ENCODE data around the gene EFNB1. TPM values are rescaled to one million over a fixed set of nuclear protein-coding genes. Genes with fewer than 3 reads are reported as not detected.

The EFNB1 gene
- total and polyA plus RNA-seq, 7 donors = 8.9 to 14.9 (median 11.2) TPM

DNA sequence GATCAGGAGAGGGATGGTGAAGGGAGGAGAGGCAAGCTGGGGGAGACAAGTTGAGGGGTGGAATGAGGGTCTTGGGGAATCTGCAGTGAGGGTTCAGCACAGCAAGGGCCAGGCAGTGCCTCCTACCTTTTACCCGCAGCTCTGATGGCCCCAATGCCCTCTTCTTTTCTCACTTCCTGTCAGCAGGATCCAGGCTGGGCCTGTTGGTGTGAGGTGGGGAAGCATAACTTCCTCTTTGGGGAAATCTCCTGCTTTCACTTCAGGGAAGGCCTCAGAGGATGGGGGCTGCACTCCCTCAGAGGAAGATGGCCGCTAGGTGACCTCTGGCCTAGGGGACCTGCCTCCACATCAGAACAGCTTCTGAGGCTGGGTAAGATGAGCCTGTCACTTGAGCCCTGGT is 36.5 kb downstream of the EFNB1 start:
- intact Hi-C loops (cut with DNase I) = no loop called here
- Histone ChIP-seq H3K36me3 (ENCODE audit: insufficient read depth in 1 of 2, low read depth in 1 of 2) (no peaks in the 10 kb centered on the region), H3K4me3 (no peak overlapping the region), H3K4me1 (no peaks in the 10 kb centered on the region), H3K9me3 (no peaks in the 10 kb centered on the region), H3K27ac (no peak overlapping the region), H3K27me3 (ENCODE audit: insufficient read depth in 3 of 3, low read length in 2 of 3) (peaks cover 0 to 12% (median 0%) of the 10 kb centered on the region in 3 donors)
- no peak for DNase-seq
- TF ChIP-seq, protein P1, sequence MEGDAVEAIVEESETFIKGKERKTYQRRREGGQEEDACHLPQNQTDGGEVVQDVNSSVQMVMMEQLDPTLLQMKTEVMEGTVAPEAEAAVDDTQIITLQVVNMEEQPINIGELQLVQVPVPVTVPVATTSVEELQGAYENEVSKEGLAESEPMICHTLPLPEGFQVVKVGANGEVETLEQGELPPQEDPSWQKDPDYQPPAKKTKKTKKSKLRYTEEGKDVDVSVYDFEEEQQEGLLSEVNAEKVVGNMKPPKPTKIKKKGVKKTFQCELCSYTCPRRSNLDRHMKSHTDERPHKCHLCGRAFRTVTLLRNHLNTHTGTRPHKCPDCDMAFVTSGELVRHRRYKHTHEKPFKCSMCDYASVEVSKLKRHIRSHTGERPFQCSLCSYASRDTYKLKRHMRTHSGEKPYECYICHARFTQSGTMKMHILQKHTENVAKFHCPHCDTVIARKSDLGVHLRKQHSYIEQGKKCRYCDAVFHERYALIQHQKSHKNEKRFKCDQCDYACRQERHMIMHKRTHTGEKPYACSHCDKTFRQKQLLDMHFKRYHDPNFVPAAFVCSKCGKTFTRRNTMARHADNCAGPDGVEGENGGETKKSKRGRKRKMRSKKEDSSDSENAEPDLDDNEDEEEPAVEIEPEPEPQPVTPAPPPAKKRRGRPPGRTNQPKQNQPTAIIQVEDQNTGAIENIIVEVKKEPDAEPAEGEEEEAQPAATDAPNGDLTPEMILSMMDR (IDR thresholded peaks at IDR 0.05) = no peak
- WGBS, 3 donors = 75 to 80% (median 77%) methylated on average over 2 of the region's 2 CpGs
- ATAC-seq = no peak

DNA sequence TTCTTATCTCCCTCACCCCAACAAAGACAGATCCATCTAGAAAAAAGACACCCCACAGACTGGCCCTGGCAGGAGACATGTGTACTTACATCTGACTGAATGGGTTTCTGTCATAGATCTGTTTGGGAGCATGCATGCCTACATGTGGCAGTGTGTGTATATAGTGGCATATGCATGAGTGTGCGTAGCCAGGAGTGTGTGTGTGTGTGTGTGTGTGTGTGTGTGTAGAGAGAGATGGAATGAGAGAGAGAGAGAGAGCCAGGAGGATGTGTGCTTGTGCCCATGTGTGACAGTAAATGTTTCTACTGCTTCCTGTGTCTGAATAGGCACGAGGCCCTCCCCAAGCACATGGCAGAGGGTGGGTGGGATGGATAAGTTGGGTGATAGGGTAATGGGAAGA is 37.1 kb downstream of the EFNB1 start:
- 84 to 91% (median 85%) methylated on average over 2 of the region's 2 CpGs for WGBS, 3 donors
- H3K4me1 ChIP-seq = no peaks in the 10 kb centered on the region
- no peak overlapping the region for H3K27ac ChIP-seq
- no peak for DNase-seq
- intact Hi-C loops (cut with DNase I) = no loop called here
- peaks cover 0 to 5% (median 0%) of the 10 kb centered on the region in 3 donors for H3K27me3 ChIP-seq (ENCODE audit: insufficient read depth in 3 of 3, low read length in 2 of 3)
- TF ChIP-seq, protein P1 (IDR thresholded peaks at IDR 0.05) = no peak
- H3K36me3 ChIP-seq (ENCODE audit: insufficient read depth in 1 of 2, low read depth in 1 of 2) = no peaks in the 10 kb centered on the region
- H3K9me3 ChIP-seq = no peaks in the 10 kb centered on the region
- ATAC-seq = no peak
- no peak overlapping the region for H3K4me3 ChIP-seq

DNA sequence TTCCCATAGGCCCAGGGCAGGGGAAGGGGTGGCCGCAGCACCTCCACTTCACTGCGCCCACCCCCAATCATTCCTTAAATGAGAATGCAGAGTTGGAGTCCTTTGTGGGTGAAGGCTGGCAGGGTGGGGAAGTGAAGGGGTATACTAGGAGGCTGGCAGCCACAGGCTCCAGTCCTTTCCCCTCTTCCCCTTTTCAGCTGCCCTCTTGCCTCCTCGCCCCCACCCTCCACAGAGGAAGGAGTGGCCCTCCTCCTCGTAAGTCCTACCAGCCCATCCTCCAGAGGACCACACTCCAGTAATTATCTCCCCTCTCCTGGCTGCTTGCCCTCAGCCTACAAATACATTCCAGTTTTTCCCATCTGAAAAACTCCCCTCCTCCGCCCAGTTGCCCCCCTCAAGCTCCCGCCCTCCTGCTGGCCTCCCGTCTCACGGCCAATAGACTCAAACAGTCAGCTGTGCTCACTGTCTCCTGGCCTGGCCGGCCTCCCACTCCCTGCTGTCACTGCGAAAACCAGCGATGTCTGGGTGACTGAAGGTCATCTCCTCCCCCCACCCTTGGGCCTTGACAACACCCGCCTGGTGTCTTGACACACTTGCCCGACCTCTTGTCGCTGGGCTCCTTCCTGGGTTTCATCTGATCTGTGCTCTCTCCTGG is 38.8 kb downstream of the EFNB1 start:
- no peaks in the 10 kb centered on the region for H3K9me3 ChIP-seq
- no peak overlapping the region for H3K4me3 ChIP-seq
- TF ChIP-seq, protein P1 (IDR thresholded peaks at IDR 0.05) = no peak
- H3K36me3 ChIP-seq (ENCODE audit: insufficient read depth in 1 of 2, low read depth in 1 of 2) = no peaks in the 10 kb centered on the region
- intact Hi-C loops (cut with DNase I) = no loop called here
- no peak for DNase-seq
- WGBS, 3 donors = 53 to 60% (median 56%) methylated on average over 7 to 14 of the region's 14 CpGs
- no peaks in the 10 kb centered on the region for H3K4me1 ChIP-seq
- H3K27ac ChIP-seq = no peak overlapping the region
- peak in 1 of 4 donors; percentile 58 for ATAC-seq
- H3K27me3 ChIP-seq (ENCODE audit: insufficient read depth in 3 of 3, low read length in 2 of 3) = peaks cover 0 to 5% (median 0%) of the 10 kb centered on the region in 3 donors

DNA sequence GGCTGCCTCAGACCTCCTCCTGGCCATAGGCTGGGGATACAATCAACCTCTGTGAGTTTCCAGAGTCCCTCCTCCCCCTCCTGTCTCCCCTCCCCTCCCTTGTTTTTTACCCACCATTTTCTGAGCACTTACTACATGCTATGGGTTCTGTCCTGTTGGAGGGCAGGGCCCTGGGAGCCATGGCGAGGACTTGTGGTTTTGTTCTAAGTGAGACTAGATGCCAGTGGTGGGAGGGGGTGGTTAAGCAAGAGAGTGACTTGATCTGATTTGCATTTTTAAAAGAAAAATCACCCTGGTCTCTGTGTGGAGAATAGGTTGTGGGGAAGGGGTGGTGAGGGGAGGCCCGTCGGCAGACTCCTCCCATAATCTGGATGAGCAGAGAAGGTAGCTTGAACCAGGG is 39.5 kb downstream of the EFNB1 start:
- no peaks in the 10 kb centered on the region for H3K4me1 ChIP-seq
- WGBS, 3 donors = 86 to 97% (median 97%) methylated on average over 3 of the region's 3 CpGs
- H3K36me3 ChIP-seq (ENCODE audit: insufficient read depth in 1 of 2, low read depth in 1 of 2) = no peaks in the 10 kb centered on the region
- H3K9me3 ChIP-seq = no peaks in the 10 kb centered on the region
- intact Hi-C loops (cut with DNase I) = no loop called here
- H3K4me3 ChIP-seq = no peak overlapping the region
- TF ChIP-seq, protein P1 (IDR thresholded peaks at IDR 0.05) = no peak
- ATAC-seq (no peak), DNase-seq (no peak)
- H3K27ac ChIP-seq = no peak overlapping the region
- H3K27me3 ChIP-seq (ENCODE audit: insufficient read depth in 3 of 3, low read length in 2 of 3) = peaks cover 0 to 5% (median 0%) of the 10 kb centered on the region in 3 donors
